SK-N-SH (cell line): ENCODE data around the gene ST3GAL2. TPM values are rescaled to one million over a fixed set of nuclear protein-coding genes. Genes with fewer than 3 reads are reported as not detected.

Experiments used
- CTCF ChIA-PET: fragments of 300-600, 350-600 bp; formaldehyde crosslinking; extraction: SDS; loops from one replicate; lab custom pipeline; 2021; lab: Yijun Ruan, JAX
- POLR2A ChIA-PET: fragments of 350-600 bp; sonication (Branson Sonifier 250); formaldehyde crosslinking; extraction: SDS; loops from one replicate; lab custom pipeline; 2020; ENCODE audit warnings: antibody characterized with exemption, inconsistent platforms; lab: Yijun Ruan, JAX
- DNase-seq: peaks from one replicate; pipeline ENCODE4 v3.0.0; 2012
- H2AFZ ChIP-seq: fragments of 200-600 bp; sonication (generic); 2 replicates; pipeline ENCODE4 v1.8.1; 2016; ENCODE audit warnings: antibody characterized with exemption, mild to moderate bottlenecking, low read depth
- H3F3A ChIP-seq: fragments of 200-600 bp; sonication (generic); replicated peaks from 2 replicates; pipeline ENCODE3; 2016; ENCODE audit warnings: antibody characterized with exemption, mild to moderate bottlenecking; ENCODE audit not compliant: insufficient read depth
- H3K27ac ChIP-seq, 2 experiments: fragments of 200-500 bp in 1 of 2; fragments of 200-600 bp in 1 of 2; sonication (Bioruptor generic) in 1 of 2; sonication (generic), shearing (Covaris generic) in 1 of 2; 2 replicates each; pipeline versions ENCODE4 v1.5.1 to v1.6.1; 2014 to 2016; ENCODE audit warnings: low read depth in 2 of 2, inconsistent platforms in 1 of 2, low read length in 1 of 2, mild to moderate bottlenecking in 1 of 2, mixed read lengths in 1 of 2
- H3K27me3 ChIP-seq: fragments of 200-600 bp; sonication (generic), shearing (Covaris generic); 2 replicates; pipeline ENCODE4 v1.6.1; 2016; ENCODE audit warnings: mixed run types; ENCODE audit not compliant: insufficient read depth
- H3K36me3 ChIP-seq, 2 experiments: fragments of 200-500 bp in 1 of 2; fragments of 200-600 bp in 1 of 2; sonication (Bioruptor generic) in 1 of 2; sonication (generic) in 1 of 2; replicated peaks in 1 of 2; 2 replicates each; pipeline versions ENCODE3 to v1.5.1; 2014 to 2016; ENCODE audit warnings: low read length in 1 of 2, mild to moderate bottlenecking in 1 of 2; ENCODE audit not compliant: insufficient read depth in 2 of 2, control insufficient read depth in 1 of 2
- H3K4me1 ChIP-seq, 2 experiments: fragments of 200-500 bp in 1 of 2; fragments of 200-600 bp in 1 of 2; sonication (Bioruptor generic) in 1 of 2; sonication (generic), shearing (Covaris generic) in 1 of 2; 2 replicates each; pipeline versions ENCODE4 v1.5.1 to v1.6.1; 2014 to 2016; ENCODE audit warnings: low read depth in 1 of 2, low read length in 1 of 2, mixed run types in 1 of 2; ENCODE audit not compliant: insufficient read depth in 2 of 2, control insufficient read depth in 1 of 2
- H3K4me2 ChIP-seq: fragments of 200-600 bp; sonication (generic), shearing (Covaris generic); 2 replicates; pipeline ENCODE4 v1.6.1; 2017; ENCODE audit warnings: mixed run types
- H3K4me3 ChIP-seq, 2 experiments: fragments of 200-500 bp in 1 of 2; fragments of 200-600 bp in 1 of 2; sonication (Bioruptor generic) in 1 of 2; sonication (generic), shearing (Covaris generic) in 1 of 2; 2 replicates each; pipeline versions ENCODE4 v1.5.1 to v1.8.1; 2014 to 2016; ENCODE audit warnings: low read depth in 2 of 2, inconsistent platforms in 1 of 2, low read length in 1 of 2, mild to moderate bottlenecking in 1 of 2, mixed read lengths in 1 of 2, moderate library complexity in 1 of 2
- H3K79me2 ChIP-seq: fragments of 200-600 bp; sonication (generic); 2 replicates; pipeline ENCODE4 v1.8.1; 2017; ENCODE audit warnings: mild to moderate bottlenecking; ENCODE audit not compliant: insufficient read depth
- H3K9ac ChIP-seq: fragments of 200-600 bp; sonication (generic); 2 replicates; pipeline ENCODE4 v1.6.1; 2017; ENCODE audit warnings: mixed run types
- H3K9me2 ChIP-seq: fragments of 200-600 bp; sonication (generic); 2 replicates; pipeline ENCODE4 v1.6.1; 2017; ENCODE audit warnings: mixed run types
- H3K9me3 ChIP-seq: fragments of 200-600 bp; sonication (generic); 2 replicates; pipeline ENCODE4 v1.6.1; 2017; ENCODE audit warnings: mixed run types, mild to moderate bottlenecking, moderate library complexity
- H4K20me1 ChIP-seq: fragments of 200-600 bp; sonication (generic); 2 replicates; pipeline ENCODE4 v1.6.1; 2017; ENCODE audit warnings: mild to moderate bottlenecking, mixed run types; ENCODE audit not compliant: insufficient read depth
- CTCF ChIP-seq: fragments of 200-600 bp; sonication (generic); IDR thresholded peaks from 2 replicates; pipeline ENCODE4 v1.6.1; 2017; ENCODE audit warnings: antibody characterized with exemption, mild to moderate bottlenecking, moderate library complexity
- ELF1 ChIP-seq: IDR thresholded peaks from 2 replicates; pipeline ENCODE4 v1.4.0; 2012
- EZH2phosphoT487 ChIP-seq: fragments of 200-600 bp; sonication (generic); IDR thresholded peaks from 2 replicates; pipeline ENCODE4 v1.6.1; 2017; ENCODE audit warnings: low read depth, mixed run types, mild to moderate bottlenecking, antibody characterized with exemption, moderate library complexity, borderline replicate concordance
- GABPA ChIP-seq: IDR thresholded peaks from 2 replicates; pipeline ENCODE4 v1.4.0; 2012; ENCODE audit warnings: low read depth, mild to moderate bottlenecking
- IRF3 ChIP-seq: fragments of 150-350 bp; IDR thresholded peaks from 2 replicates; pipeline ENCODE4 v1.6.1; 2016; ENCODE audit warnings: mild to moderate bottlenecking, low read depth, low read length
- MEF2A ChIP-seq: IDR thresholded peaks from 2 replicates; pipeline ENCODE4 v1.4.0; 2012; ENCODE audit warnings: low read depth, borderline replicate concordance
- MXI1 ChIP-seq: IDR thresholded peaks from 2 replicates; pipeline ENCODE4 v1.6.1; 2012; ENCODE audit warnings: mild to moderate bottlenecking, low read depth, low read length, improper control_type of control experiment
- NFIC ChIP-seq: IDR thresholded peaks from 2 replicates; pipeline ENCODE4 v1.4.0; 2012; ENCODE audit warnings: borderline replicate concordance
- NRF1 ChIP-seq: IDR thresholded peaks from 2 replicates; pipeline ENCODE4 v1.6.1; 2012; ENCODE audit warnings: low read depth, mild to moderate bottlenecking, low read length
- PBX3 ChIP-seq: IDR thresholded peaks from 2 replicates; pipeline ENCODE4; 2012
- RAD21 ChIP-seq: IDR thresholded peaks from 2 replicates; pipeline ENCODE4 v1.6.1; 2012; ENCODE audit warnings: mild to moderate bottlenecking, low read length
- RCOR1 ChIP-seq: fragments of 150-350 bp; IDR thresholded peaks from 2 replicates; pipeline ENCODE4 v1.6.1; 2017; ENCODE audit warnings: antibody characterized with exemption, low read length
- RFX5 ChIP-seq: IDR thresholded peaks from 2 replicates; pipeline ENCODE4 v1.6.1; 2012; ENCODE audit warnings: mild to moderate bottlenecking, improper control_type of control experiment, low read length
- SIN3A ChIP-seq: IDR thresholded peaks from 2 replicates; pipeline ENCODE4 v1.6.1; 2012; ENCODE audit warnings: low read depth, mild to moderate bottlenecking, low read length, moderate library complexity, borderline replicate concordance
- TCF12 ChIP-seq: IDR thresholded peaks from 2 replicates; pipeline ENCODE4 v1.4.0; 2012
- USF1 ChIP-seq: IDR thresholded peaks from 2 replicates; pipeline ENCODE4 v1.4.0; 2012; ENCODE audit warnings: low read depth, borderline replicate concordance
- whole genome bisulfite sequencing: methylation state at CpG from one replicate; pipeline ENCODE4 v1.1.6; 2017; ENCODE audit warnings: low lambda C conversion rate; 5-methylcytosine and 5-hydroxymethylcytosine counted together
- polyA plus RNA-seq, 3 experiments: library from polyadenylated mRNA; depleted of rRNA; stranded (reverse); fragments of >200 nt; gene quantifications; 2 replicates each; pipeline ENCODE4 v1.2.3, GENCODE V29; 2012

The ST3GAL2 gene
- polyA plus RNA-seq, 1 of the 3 experiments (the other 2 are of a cell fraction) = 19.9 TPM

GRCh38 chr16:70417661-70418060 is 21.2 kb downstream of the ST3GAL2 start:
- Histone ChIP-seq H3K27ac (peak overlapping the region in 1 of 2 experiments; percentile 23; a peak in 1 of 4 replicates), H3K27me3 (no peaks in the 10 kb centered on the region), H3K4me2 (no peak overlapping the region), H3K36me3 (peaks cover under 1 to 3% of the 10 kb centered on the region in 2 experiments), H3K9ac (no peak overlapping the region), H3F3A (peaks cover 3% of the 10 kb centered on the region), H3K4me1 (peaks cover 0 to 21% of the 10 kb centered on the region in 2 experiments; a peak in 1 of 4 replicates), H4K20me1 (peaks cover 74% of the 10 kb centered on the region), H3K9me2 (no peaks in the 10 kb centered on the region), H3K79me2 (peaks cover 84% of the 10 kb centered on the region), H3K4me3 (no peak overlapping the region), H3K9me3 (no peaks in the 10 kb centered on the region), H2AFZ (no peak overlapping the region)
- TF ChIP-seq MEF2A (no peak), RCOR1 (no peak), TCF12 (no peak), GABPA (no peak), NFIC (no peak), USF1 (no peak), IRF3 (no peak), MXI1 (no peak), NRF1 (no peak), EZH2phosphoT487 (no peak), RAD21 (no peak), ELF1 (no peak), SIN3A (no peak), RFX5 (no peak), PBX3 (no peak), CTCF (no peak)
- POLR2A ChIA-PET = interaction anchor here (1.2 kb wide), 1 partner anchor 36 kb away, joined by 4 read pairs; no protein-coding TSS in a partner anchor
- 81% methylated on average over 6 of the region's 7 CpGs for WGBS
- DNase-seq = no peak
- CTCF ChIA-PET = interaction anchor here (1.2 to 1.7 kb wide), 3 partner anchors 8 to 43 kb away, joined by 3 to 4 read pairs (median 3); partner anchors contain the start of gene ST3GAL2
